ENCODE results near the gene ARL6IP6. TPM values are rescaled to one million over a fixed set of nuclear protein-coding genes. Genes with fewer than 3 reads are reported as not detected.

Gene ARL6IP6
- total and polyA plus RNA-seq, 2 donors (not counting 1 experiment from before 2014, with no cell fraction given), result 17.8 to 20.4 TPM

- H4K20me1 ChIP-seq (ENCODE audit: control insufficient read depth, insufficient read depth, low read length, poor library complexity, severe bottlenecking), result peaks cover 70% of the 10 kb centered on the region
- no peaks in the 10 kb centered on the region for H3K9me3 Mint-ChIP-seq (ENCODE audit: insufficient read depth)
- no peak for TF ChIP-seq CTCF (IDR thresholded peaks at IDR 0.05)
- TF ChIP-seq EZH2 (IDR thresholded peaks at IDR 0.05; ENCODE audit: borderline replicate concordance, insufficient read depth, low read depth, low read length, poor library complexity, severe bottlenecking), result no peak
- no peak overlapping the region for H3K4me3 Mint-ChIP-seq
- no peaks in the 10 kb centered on the region for H3K27me3 ChIP-seq (replicated peaks in 1 of 4; ENCODE audit: control extremely low read depth in 1 of 4, control insufficient read depth in 3 of 4, insufficient read depth in 4 of 4, low read length in 3 of 4)
- ChIA-PET CTCF (no interaction called here), POLR2A (no interaction called here)
- no peak overlapping the region for H3K4me2 ChIP-seq (replicated peaks; ENCODE audit: low read depth, low read length, poor library complexity, severe bottlenecking)
- no peak overlapping the region for H2AFZ ChIP-seq (ENCODE audit: insufficient read depth, low read depth, low read length, poor library complexity, severe bottlenecking)
- no peak overlapping the region for H3K4me3 ChIP-seq (ENCODE audit: control extremely low read depth in 1 of 5, extremely low read depth in 1 of 5, insufficient read depth in 1 of 5, low read depth in 2 of 5, low read length in 4 of 5)
- no peak for DNase-seq
- no peak for ATAC-seq (ENCODE audit: low read depth)
- no peak overlapping the region for H3K27ac Mint-ChIP-seq
- WGBS (ENCODE audit: insufficient coverage), result no CpG with 5 or more reads among the region's 2 CpGs
- no peak overlapping the region for H3K27ac ChIP-seq (ENCODE audit: low read length in 2 of 2)
- H3K4me1 Mint-ChIP-seq, result peaks cover 47% of the 10 kb centered on the region
- H3K9me3 ChIP-seq (ENCODE audit: control extremely low read depth in 1 of 3, control insufficient read depth in 2 of 3, insufficient read depth in 1 of 3, low read length in 2 of 3), result no peaks in the 10 kb centered on the region
- intact Hi-C loops (cut with micrococcal nuclease), result loop anchor here (10.0 kb wide), 1 partner anchor 376 kb away; the partner anchor contains the start of gene FMNL2
- no peak overlapping the region for H3K9ac ChIP-seq (ENCODE audit: low read length)
- H3K79me2 ChIP-seq (ENCODE audit: control insufficient read depth, insufficient read depth, low read length), result peaks cover 100% of the 10 kb centered on the region
- peaks cover 3 to 6% of the 10 kb centered on the region in 2 donors for H3K4me1 ChIP-seq (ENCODE audit: control insufficient read depth in 2 of 2, insufficient read depth in 2 of 2, low read length in 2 of 2)
- no peaks in the 10 kb centered on the region for H3K27me3 Mint-ChIP-seq
- peaks cover 16 to 56% of the 10 kb centered on the region in 2 experiments for H3K36me3 ChIP-seq (replicated peaks in 1 of 2; ENCODE audit: control extremely low read depth in 1 of 2, control insufficient read depth in 1 of 2, extremely low read depth in 1 of 2, insufficient read depth in 2 of 2, low read length in 1 of 2)
Measured at GRCh38 chr2:152710713-152711112, 7.7 kb upstream of the ARL6IP6 start.

DNA sequence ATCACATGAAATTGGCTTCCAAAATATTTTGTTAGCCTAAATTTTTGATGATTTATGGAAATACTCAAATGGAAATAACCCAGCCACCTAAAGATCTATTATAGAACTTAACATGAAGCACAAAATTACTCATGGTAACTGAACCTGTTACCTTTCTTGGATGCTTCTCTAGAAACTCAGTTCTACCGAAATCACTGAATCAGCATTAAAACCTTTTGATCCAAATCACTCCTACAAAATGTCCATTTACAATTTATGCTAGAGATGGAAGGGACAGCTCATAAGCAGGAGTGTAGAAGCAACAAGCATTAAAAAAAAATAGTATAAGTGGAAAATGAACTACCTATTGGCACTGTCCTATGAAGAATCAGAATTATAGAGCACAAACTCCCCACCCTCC is 3.3 kb upstream of the ARL6IP6 start:
- peaks cover 3 to 36% of the 10 kb centered on the region in 2 experiments for H3K36me3 ChIP-seq (replicated peaks in 1 of 2; ENCODE audit: control extremely low read depth in 1 of 2, control insufficient read depth in 1 of 2, extremely low read depth in 1 of 2, insufficient read depth in 2 of 2, low read length in 1 of 2)
- intact Hi-C loops (cut with micrococcal nuclease), result loop anchor here (5.0 to 10.0 kb wide), 3 partner anchors 43 to 943 kb away; partner anchors contain the start of gene FMNL2
- peaks cover 53% of the 10 kb centered on the region for H3K4me1 Mint-ChIP-seq
- no peak overlapping the region for H2AFZ ChIP-seq (ENCODE audit: insufficient read depth, low read depth, low read length, poor library complexity, severe bottlenecking)
- H3K27ac Mint-ChIP-seq, result no peak overlapping the region
- peaks cover 46% of the 10 kb centered on the region for H4K20me1 ChIP-seq (ENCODE audit: control insufficient read depth, insufficient read depth, low read length, poor library complexity, severe bottlenecking)
- TF ChIP-seq EZH2 (IDR thresholded peaks at IDR 0.05; ENCODE audit: borderline replicate concordance, insufficient read depth, low read depth, low read length, poor library complexity, severe bottlenecking), result no peak
- TF ChIP-seq CTCF (IDR thresholded peaks at IDR 0.05), result no peak
- H3K27ac ChIP-seq (ENCODE audit: low read length in 2 of 2), result no peak overlapping the region
- H3K4me2 ChIP-seq (replicated peaks; ENCODE audit: low read depth, low read length, poor library complexity, severe bottlenecking), result no peak overlapping the region
- ATAC-seq (ENCODE audit: low read depth) (no peak), DNase-seq (no peak)
- ChIA-PET POLR2A (no interaction called here), CTCF (interaction anchor here (1.0 kb wide), 2 partner anchors 25 to 548 kb away, joined by 3 read pairs; no protein-coding TSS in a partner anchor)
- no peaks in the 10 kb centered on the region for H3K27me3 ChIP-seq (replicated peaks in 1 of 4; ENCODE audit: control extremely low read depth in 1 of 4, control insufficient read depth in 3 of 4, insufficient read depth in 4 of 4, low read length in 3 of 4)
- no peak overlapping the region for H3K9ac ChIP-seq (ENCODE audit: low read length)
- peak overlapping the region; percentile 52 for H3K4me3 Mint-ChIP-seq
- H3K27me3 Mint-ChIP-seq, result no peaks in the 10 kb centered on the region
- H3K9me3 ChIP-seq (ENCODE audit: control extremely low read depth in 1 of 3, control insufficient read depth in 2 of 3, insufficient read depth in 1 of 3, low read length in 2 of 3), result no peaks in the 10 kb centered on the region
- peaks cover 75% of the 10 kb centered on the region for H3K79me2 ChIP-seq (ENCODE audit: control insufficient read depth, insufficient read depth, low read length)
- peaks cover 26% of the 10 kb centered on the region in 2 donors for H3K4me1 ChIP-seq (ENCODE audit: control insufficient read depth in 2 of 2, insufficient read depth in 2 of 2, low read length in 2 of 2)
- WGBS (ENCODE audit: insufficient coverage), result no CpG with 5 or more reads among the region's 1 CpG
- H3K9me3 Mint-ChIP-seq (ENCODE audit: insufficient read depth), result no peaks in the 10 kb centered on the region
- no peak overlapping the region for H3K4me3 ChIP-seq (ENCODE audit: control extremely low read depth in 1 of 5, extremely low read depth in 1 of 5, insufficient read depth in 1 of 5, low read depth in 2 of 5, low read length in 4 of 5)

All from B cell (primary cell).